Fibroblast of lung (primary cell): ENCODE data around the gene SCN1A.

Experiments
- EZH2 ChIP-seq: IDR thresholded peaks from 2 replicates; pipeline ENCODE4 v1.5.1; 2012; ENCODE audit warnings: low read length, control low read depth, mild to moderate bottlenecking; ENCODE audit errors: missing control alignments
- TF ChIP-seq, protein P1 (sequence below), 2 donors: IDR thresholded peaks in 1 of 2; conservative IDR thresholded peaks in 1 of 2; 1 replicate in 1 of 2; 2 replicates in 1 of 2; pipeline ENCODE4 v1.5.1; 2011 to 2012; ENCODE audit warnings: low read length in 2 of 2, control low read depth in 1 of 2, inconsistent platforms in 1 of 2, low read depth in 1 of 2, mild to moderate bottlenecking in 1 of 2

DNA sequence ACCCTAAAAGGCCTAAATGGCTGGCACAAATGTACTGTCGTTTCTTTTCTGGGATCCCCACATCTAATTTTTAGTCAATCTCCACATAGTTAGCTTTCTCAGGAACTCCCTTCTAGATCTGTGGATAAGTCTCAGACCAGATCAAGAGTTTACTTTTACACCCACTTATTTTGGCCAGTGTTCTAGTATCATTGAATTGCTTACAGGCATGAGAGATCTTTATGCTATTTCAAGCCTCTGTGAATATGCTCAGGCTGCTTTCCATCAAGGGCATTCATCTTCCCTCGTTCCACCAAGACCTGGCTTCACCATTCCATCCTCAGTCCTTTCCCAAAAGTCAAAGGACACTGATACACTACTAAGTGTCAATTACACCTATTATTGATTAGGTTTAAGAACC is 27.8 kb upstream of the SCN1A start:
- TF ChIP-seq, protein P1, sequence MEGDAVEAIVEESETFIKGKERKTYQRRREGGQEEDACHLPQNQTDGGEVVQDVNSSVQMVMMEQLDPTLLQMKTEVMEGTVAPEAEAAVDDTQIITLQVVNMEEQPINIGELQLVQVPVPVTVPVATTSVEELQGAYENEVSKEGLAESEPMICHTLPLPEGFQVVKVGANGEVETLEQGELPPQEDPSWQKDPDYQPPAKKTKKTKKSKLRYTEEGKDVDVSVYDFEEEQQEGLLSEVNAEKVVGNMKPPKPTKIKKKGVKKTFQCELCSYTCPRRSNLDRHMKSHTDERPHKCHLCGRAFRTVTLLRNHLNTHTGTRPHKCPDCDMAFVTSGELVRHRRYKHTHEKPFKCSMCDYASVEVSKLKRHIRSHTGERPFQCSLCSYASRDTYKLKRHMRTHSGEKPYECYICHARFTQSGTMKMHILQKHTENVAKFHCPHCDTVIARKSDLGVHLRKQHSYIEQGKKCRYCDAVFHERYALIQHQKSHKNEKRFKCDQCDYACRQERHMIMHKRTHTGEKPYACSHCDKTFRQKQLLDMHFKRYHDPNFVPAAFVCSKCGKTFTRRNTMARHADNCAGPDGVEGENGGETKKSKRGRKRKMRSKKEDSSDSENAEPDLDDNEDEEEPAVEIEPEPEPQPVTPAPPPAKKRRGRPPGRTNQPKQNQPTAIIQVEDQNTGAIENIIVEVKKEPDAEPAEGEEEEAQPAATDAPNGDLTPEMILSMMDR (conservative IDR thresholded peaks at IDR 0.05 in 1 of 2, IDR thresholded peaks at IDR 0.05 in 1 of 2; ENCODE audit: low read depth in 1 of 2, low read length in 2 of 2) = no peak
- TF ChIP-seq EZH2 = no peak
